Activated T-helper 1 cell treated with anti-CD3 and anti-CD28 coated beads, Interleukin-2, amount 50 U/mL, for 16 hours (primary cell): ENCODE data around the gene IMPA2.
"Not testable (repeated sequence)": the region's sequence is repeated elsewhere in the genome, so short reads cannot be mapped to it uniquely, and the experiment has no call there.

Source experiments
- DNase-seq, 2 donors: peaks; one replicate each; pipeline ENCODE4 v3.0.0-alpha.2; 2020; ENCODE audit warnings: low read depth in 1 of 2, low spot score in 1 of 2

The IMPA2 gene

GRCh38 chr18:12028040-12028628 is 46.8 kb downstream of the IMPA2 start:
- no peak for DNase-seq

- DNase-seq: no peak
These were observed 47.4 kb downstream of the IMPA2 start for GRCh38 chr18:12028674-12029073.

- DNase-seq: no peak
These were observed 48.7 kb downstream of the IMPA2 start for GRCh38 chr18:12029786-12030584.

- DNase-seq: no peak
These were observed 49.4 kb downstream of the IMPA2 start for GRCh38 chr18:12030670-12031069.

GRCh38 chr18:12031181-12031580 is 49.9 kb downstream of the IMPA2 start:
- DNase-seq: no peak

- DNase-seq: no peak
These were observed 50.5 kb downstream of the IMPA2 start for GRCh38 chr18:12031846-12032245.

- DNase-seq: no peak
These were observed 51.7 kb downstream of the IMPA2 start for GRCh38 chr18:12032786-12033642.

- no peak for DNase-seq
These were observed 52.3 kb downstream of the IMPA2 start for GRCh38 chr18:12033643-12034025.

- no peak for DNase-seq
These were observed 53.2 kb downstream of the IMPA2 start for GRCh38 chr18:12034241-12035100.

GRCh38 chr18:12035481-12035880 is 54.2 kb downstream of the IMPA2 start:
- DNase-seq: no peak

- no peak for DNase-seq
These were observed 55.0 kb downstream of the IMPA2 start for GRCh38 chr18:12036201-12036751.

- no peak for DNase-seq
These were observed 56.9 kb downstream of the IMPA2 start for GRCh38 chr18:12038082-12038638.

GRCh38 chr18:12038639-12039539 is 57.6 kb downstream of the IMPA2 start:
- peak; percentile 58 to 60 for DNase-seq

- DNase-seq: not testable (repeated sequence)
These were observed 58.2 kb downstream of the IMPA2 start for GRCh38 chr18:12039540-12039930.

- DNase-seq: no peak
These were observed 60.3 kb downstream of the IMPA2 start for GRCh38 chr18:12041561-12041960.

- DNase-seq: no peak
These were observed 62.5 kb downstream of the IMPA2 start for GRCh38 chr18:12043811-12044210.

GRCh38 chr18:12044591-12044990 is 63.3 kb downstream of the IMPA2 start:
- DNase-seq: no peak

GRCh38 chr18:12046046-12046750 is 64.9 kb downstream of the IMPA2 start:
- DNase-seq: no peak
